HG03045 (cell line): Measurements from ENCODE around the gene DTNB.
"Not testable (repeated sequence)": the region's sequence is repeated elsewhere in the genome, so short reads cannot be mapped to it uniquely, and the experiment has no call there.

Experiments
- ATAC-seq: cut with Tn5 transposase; IDR thresholded peaks from one replicate; pipeline ENCODE4 v1.9.1; 2021; ENCODE audit warnings: mild to moderate bottlenecking, moderate library complexity; ENCODE audit not compliant: unreplicated experiment

DTNB gene

DNA sequence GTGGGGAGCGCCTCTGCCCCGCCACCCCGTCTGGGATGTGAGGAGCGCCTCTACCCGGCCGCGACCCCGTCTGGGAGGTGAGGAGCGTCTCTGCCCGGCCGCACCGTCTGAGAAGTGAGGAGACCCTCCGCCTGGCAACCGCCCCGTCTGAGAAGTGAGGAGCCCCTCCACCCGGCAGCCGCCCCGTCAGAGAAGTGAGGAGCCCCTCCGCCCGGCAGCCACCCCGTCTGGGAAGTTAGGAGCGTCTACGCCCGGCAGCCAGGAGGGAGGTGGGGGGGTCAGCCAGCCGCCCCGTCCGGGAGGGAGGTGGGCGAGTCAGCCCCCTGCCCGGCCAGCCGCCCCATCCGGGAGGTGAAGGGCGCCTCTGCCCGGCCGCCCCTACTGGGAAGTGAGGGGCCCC, 39.6 kb downstream of the DTNB start:
- not testable (repeated sequence) for ATAC-seq

GRCh38 chr2:25632396-25632795, 41.0 kb downstream of the DTNB start:
- no peak for ATAC-seq

- no peak for ATAC-seq
Observed at GRCh38 chr2:25624635-25625034, 48.7 kb downstream of the DTNB start.

DNA sequence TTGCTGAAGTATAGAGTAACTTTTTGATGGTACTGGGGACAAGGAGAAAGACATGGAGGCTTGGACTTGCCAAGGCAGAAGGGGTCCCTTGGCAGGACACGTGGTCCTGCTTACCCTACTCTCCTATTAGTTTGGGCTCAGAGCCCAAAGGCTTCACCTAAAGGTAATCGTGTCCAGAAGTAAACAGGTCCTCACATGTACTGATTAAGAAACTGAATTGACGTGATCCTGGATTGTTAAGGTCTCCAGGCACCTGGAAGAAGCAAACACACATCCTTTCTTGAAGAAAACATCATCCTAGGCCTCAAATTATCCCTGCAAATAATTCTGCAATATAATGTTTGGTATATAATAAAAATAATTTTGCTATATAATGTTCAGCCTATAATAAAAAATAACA, 50.0 kb downstream of the DTNB start:
- ATAC-seq: no peak

DNA sequence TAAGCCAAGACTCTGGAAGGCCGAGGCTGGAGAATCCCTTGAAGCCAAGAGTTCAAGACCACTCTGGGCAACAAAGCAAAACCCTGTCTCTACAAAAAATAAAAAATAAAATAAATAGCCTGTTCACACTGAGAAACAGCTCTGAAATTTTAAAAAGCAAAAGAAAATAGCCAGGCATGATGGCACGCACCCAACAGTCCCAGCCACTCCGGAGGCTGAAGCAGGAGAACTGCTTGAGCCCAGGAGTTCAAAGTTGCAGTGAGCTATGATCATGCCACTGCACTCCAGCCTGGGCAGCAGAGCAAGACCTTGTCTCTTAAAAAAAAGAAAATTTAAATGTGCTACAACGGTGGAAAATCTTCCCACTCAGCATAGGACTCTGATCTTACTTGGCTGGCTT, 52.7 kb downstream of the DTNB start:
- ATAC-seq: no peak

DNA sequence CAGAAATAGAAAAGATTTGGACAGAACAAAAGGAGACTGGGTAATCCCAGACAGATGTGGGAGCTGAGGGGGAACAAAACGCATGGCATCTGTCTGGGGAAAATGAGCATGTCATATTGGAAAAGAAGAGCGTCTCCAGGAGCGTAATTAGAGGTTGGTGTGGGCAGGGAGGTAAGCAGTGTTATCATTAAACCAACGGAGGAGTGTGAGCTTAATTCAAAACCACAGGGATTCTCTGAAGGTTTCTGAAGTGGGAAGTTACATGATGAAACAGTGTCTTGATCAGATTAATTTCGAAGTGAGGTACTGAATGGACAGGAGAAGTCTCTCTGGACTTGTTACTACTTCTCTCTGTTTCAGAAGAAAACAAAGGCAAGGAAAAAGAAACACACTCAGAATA, 53.3 kb downstream of the DTNB start:
- ATAC-seq: no peak

DNA sequence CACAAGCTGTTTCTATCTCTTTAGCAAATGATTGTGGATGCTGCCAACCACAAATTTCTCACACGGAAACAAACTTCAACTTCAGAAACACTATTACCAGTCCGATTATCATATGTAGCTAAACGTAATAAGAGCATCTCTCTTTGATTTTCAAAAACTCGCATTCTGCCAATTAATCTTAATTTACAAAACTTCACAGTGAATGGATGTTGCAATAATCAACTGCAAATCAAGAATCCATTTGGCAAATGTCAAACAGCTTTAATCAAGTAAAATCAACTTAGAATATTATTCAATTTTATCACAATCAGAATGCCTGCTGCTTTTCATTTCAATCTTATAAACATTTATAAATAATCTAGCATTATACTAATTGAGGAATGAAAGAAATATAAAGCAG, 54.2 kb downstream of the DTNB start:
- ATAC-seq: no peak

GRCh38 chr2:25618676-25619075, 54.7 kb downstream of the DTNB start:
- no peak for ATAC-seq

GRCh38 chr2:25617948-25618646, 55.3 kb downstream of the DTNB start:
- no peak for ATAC-seq

DNA sequence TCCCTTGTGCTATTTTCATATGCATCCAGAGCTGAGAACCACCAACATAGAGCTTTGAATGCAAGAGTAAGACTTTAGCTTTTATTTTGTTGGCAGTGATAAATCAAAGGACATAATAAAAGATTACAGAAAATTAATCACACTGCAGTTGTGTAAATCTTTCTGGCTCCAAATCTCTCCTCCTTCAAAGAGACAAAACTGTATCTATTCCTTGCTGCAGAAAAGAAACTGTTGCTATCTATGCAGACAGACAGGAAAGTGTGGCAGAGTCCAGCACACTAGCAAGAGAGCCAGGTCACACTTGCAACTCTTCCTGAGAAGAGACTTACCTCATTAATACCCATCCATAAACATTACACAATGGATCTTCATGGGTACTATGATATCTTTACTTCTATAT, 57.5 kb downstream of the DTNB start:
- ATAC-seq: no peak

DNA sequence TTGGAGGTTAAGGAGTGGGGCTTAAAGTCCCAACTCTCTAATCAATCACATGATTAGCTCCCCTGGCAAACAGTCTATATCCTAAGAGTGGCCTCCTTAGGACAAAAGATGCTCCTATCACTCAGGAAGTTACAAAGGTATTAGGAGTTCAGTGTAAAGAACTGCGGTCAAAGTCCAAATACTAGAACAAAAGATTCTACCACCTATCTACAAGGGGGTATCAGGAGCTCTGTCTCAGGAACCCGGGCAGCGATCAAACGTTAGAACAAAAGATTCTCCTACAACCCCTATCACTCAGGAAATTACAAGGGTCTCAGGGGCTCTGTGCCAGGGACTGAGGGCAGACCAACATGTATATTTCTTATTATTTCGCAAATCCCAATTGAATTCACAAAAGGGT, 58.0 kb downstream of the DTNB start:
- ATAC-seq: no peak

DNA sequence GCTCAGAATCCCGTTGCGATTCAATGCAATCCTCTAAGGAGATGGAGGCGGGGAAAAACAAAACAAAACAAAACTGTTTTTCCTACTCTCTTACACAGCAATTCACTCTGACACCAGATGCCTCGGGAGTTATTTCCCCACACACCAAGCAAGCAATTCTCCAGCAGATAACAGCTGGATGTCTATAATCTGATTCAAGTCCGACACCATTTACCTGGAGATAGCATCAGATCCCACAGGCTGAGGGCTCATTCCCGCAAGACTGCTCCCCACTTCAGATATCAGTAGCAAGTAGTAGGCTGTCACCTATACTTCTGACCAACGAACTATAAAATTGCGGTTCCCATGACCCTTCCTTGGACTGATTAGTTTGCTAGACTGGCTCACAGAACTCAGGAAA, 58.7 kb downstream of the DTNB start:
- no peak for ATAC-seq

- ATAC-seq: no peak
Observed at GRCh38 chr2:25608718-25609117, 64.7 kb downstream of the DTNB start.

DNA sequence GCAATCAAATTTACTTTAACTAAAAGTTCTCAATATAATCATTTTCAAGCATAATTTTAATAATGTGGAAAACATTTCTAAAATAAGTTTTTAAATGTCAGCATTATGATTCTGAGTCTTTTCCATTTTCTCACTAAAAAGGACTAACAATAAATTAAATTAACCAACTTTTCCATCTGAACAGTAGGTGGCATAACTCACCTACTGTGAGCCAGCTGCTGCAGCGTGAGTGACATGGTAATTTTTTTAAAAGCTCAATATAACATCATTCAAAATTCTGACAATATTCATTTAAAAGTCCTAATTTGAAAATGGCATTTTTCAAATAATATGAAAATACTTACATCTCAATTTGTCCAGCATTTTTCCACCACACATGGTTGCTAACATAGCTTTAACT, 66.5 kb downstream of the DTNB start:
- ATAC-seq: no peak

DNA sequence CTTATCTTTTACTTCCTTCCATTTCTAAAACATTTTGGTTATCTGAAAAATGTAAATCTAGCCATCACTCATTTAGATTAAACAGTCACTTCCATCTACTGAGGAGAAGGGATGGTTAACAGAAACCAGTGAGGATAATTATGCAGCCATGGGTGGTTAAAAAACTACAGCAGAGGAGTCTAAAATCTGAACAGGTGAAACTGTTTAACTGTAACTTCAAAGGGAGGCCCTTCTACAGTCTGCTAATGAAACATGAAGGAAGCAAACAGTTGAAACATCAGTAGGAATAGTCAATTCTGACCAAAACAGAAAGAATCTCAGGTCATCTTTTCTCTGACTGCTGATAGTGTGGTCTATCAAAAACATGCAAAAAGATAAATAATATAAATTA, 71.0 kb downstream of the DTNB start:
- ATAC-seq: no peak

GRCh38 chr2:25601711-25602332, 71.6 kb downstream of the DTNB start:
- not testable (repeated sequence) for ATAC-seq

DNA sequence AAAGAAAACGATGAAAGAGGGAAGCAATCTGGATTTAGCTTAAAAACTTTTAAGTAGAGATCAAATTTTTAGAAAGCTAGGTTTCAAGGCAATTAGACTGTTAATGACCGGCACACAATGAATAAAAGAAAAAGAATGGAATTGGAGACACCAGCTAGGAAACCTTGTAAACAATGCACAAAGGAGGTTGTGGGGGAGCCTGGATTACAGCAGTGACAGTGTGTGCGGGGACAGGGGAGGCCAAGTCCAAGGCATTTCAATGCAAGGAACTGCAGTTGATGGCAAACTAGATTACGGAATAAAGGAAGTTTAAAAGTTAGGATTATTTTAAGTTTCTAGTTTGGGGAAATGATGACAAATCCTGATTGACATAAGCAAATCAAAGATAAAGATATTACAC, 74.5 kb downstream of the DTNB start:
- no peak for ATAC-seq

- ATAC-seq: no peak
Observed at GRCh38 chr2:25598332-25598731, 75.0 kb downstream of the DTNB start.

- no peak for ATAC-seq
Observed at GRCh38 chr2:25597881-25598280, 75.5 kb downstream of the DTNB start.

DNA sequence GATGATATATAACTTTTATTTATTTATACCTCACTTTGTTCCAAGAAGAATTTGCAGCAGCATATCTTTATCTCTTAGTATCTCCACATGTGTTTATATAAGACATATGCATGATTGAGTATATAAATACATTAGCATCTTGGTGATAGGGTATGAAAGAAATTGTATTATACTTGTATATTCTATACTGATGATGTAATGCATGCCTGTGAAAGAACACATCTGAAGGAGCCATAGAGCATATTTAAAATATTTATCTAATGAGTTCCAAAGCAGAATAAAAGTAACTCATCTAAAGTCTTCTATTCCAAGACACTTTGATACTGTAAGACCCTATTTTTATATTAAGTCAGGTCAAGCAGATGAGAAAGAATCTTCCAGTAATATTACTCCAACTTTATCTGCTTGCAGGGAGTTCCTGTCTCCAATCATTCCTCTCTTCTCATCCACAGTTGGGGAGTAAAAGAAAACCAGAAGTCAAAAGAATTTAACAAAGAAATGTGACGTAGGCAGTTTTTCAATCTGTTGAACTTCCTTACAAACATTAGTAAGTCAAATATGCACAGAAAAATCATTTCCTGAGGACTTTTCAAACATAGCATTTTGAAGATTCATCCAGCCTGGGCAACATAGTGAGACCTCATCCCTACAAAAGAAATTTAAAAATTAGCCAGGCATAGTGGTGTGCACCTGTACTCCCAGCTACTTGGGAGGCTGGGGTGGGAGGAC, 76.7 kb downstream of the DTNB start:
- no peak for ATAC-seq

GRCh38 chr2:25595393-25595792, 78.0 kb downstream of the DTNB start:
- ATAC-seq: no peak

GRCh38 chr2:25594991-25595390, 78.4 kb downstream of the DTNB start:
- ATAC-seq: no peak
